NCI-H510A treated with DMSO at 0.1 percent for 48 hours (cell line): ENCODE measurements around the gene UBE2D2.
A peak's percentile ranks its signal among the peaks of the same experiment; 100 is the strongest.

Experiments used
- DNase-seq: peaks from one replicate; lab custom pipeline; 2025; lab: John Stamatoyannopoulos, UW

UBE2D2 gene

DNA sequence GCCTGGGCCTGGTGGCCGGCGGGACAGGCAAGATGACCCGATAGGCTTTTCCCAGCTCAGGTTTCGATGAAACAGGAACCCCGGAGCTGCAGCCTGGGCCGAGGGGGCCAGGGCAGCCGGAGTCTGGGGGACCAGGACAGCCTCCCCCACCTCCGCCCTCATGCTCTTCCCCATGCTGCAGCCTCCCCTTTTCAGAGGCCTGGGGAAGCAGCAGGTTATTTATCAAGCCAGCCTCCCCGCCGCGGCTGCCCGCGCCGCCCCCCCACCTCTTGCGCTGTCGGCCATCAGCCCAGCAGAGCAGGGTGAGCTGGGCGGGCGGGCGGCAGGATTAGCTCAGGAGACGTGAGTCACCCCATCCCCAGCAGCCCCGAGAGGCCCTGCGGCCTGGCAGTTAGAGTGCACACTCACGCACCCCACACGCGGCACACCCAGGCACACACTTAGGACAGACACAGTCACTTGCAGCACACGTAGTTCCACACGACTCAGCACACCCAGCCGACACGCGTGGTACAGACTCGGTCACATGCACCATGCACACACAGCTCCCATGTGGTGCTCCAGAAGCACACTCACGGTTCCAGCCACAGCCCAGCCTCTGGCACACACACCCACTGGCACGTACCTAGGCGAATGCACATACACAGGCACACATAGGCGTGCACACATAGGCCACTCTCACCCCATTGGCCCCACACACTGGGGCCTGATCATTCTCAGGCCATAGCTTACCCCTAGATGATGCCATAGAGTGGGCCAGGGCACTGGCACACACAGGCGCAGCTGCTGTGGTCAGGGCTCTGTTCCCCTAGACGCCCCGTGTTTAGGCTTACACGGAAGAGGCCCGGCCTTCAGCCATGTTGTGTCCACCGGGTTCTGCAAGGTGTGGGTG is 100.0 kb downstream of the UBE2D2 start:
- DNase-seq = no peak

DNA sequence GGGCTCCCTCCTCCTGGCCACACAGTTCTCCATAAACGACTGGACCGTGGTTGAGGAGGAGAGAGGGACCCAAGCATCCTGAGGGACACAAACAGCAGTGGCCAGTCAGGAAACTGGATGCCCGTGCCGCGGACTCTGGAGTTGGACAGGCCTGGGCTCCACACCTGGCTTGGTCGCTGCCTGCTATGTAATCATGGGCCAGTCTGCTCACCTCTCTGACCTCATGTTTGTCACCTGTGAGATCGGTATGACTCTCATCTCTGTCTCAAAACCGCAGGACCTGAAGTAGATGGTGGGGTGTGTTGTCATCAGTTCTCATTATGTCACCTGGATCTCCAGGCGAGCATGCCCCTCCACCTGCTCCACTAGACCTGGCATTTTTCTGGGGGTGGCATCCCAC is 101.5 kb downstream of the UBE2D2 start:
- DNase-seq = peak; percentile 55

GRCh38 chr5:139663207-139664085 is 102.3 kb downstream of the UBE2D2 start:
- no peak for DNase-seq

GRCh38 chr5:139664086-139664693 is 103.1 kb downstream of the UBE2D2 start:
- no peak for DNase-seq

- no peak for DNase-seq
Measured at GRCh38 chr5:139664727-139665351, 103.7 kb downstream of the UBE2D2 start.

DNA sequence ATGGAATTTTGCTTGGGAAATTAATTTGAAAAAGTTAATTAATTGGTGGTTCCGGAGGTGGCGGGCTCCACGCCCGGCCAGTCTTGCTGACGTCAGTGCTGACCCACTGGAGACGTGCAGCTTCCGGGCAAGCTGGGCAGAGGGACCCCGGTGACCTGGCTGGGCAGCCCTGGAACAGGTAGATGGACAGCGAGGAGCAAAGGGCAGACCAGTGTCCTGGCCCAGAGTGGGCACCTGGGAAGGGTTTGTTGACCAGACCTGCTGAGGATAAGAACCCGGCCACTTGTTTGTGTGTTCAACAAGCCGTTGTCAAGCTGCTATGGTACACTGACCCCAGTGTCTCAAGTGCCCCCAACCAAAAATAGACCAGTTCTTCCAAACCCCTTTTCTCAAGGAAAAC is 104.5 kb downstream of the UBE2D2 start:
- DNase-seq = no peak

GRCh38 chr5:139666551-139666950 is 105.4 kb downstream of the UBE2D2 start:
- no peak for DNase-seq

DNA sequence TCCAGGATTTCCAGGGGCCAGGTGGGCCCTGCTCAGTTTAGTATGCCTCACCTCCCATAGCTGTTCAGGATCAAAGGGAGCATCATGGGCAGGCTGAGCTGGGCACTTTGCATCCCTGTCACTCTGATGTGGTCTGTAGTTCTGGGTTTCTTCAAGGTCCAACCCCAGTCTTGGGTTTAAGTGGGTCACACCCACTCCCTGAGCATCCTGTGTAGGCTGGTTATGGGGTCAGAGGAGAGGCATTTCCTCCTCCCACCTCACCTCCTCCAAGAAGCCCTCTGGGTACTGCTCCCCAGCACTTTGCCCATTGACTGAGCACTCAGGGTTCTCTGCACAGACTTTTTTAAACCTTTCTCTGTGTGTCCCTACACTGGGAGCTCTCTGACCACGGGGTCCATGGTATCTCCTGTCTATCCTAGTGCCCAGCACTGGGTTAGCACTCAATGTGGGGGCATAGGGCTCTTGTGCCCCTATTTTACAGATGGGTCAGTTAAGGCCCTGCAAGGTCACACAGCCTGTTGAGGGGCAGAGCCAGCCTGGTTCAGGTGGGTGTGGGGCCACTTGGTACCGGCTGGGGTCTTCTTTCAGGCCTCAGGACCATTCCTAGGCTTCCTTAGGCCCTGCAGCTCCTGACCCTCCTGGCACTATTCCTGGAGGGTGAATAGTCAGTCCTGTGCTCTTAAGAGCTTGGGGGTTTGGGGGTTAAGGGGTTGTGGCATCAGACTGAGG is 106.0 kb downstream of the UBE2D2 start:
- DNase-seq = no peak

DNA sequence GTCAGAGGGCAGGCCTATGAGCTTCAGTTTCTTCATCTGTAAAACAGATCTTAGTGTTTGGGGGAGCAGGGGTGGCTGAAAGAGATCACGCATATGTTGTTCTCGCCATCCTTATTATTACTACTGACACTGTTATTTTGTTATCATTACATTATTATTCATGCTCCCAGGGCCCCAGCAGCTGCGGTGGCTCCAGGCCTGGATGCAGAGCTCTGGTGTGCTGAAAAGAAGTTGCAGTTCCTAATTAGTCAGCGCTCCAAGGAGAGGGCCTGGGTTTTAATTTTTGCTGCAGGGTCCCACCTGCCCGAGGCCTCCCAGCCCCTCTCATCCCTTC is 106.6 kb downstream of the UBE2D2 start:
- no peak for DNase-seq

- DNase-seq = no peak
Measured at GRCh38 chr5:139668064-139668880, 107.1 kb downstream of the UBE2D2 start.

- no peak for DNase-seq
Measured at GRCh38 chr5:139668924-139669661, 108.0 kb downstream of the UBE2D2 start.

DNA sequence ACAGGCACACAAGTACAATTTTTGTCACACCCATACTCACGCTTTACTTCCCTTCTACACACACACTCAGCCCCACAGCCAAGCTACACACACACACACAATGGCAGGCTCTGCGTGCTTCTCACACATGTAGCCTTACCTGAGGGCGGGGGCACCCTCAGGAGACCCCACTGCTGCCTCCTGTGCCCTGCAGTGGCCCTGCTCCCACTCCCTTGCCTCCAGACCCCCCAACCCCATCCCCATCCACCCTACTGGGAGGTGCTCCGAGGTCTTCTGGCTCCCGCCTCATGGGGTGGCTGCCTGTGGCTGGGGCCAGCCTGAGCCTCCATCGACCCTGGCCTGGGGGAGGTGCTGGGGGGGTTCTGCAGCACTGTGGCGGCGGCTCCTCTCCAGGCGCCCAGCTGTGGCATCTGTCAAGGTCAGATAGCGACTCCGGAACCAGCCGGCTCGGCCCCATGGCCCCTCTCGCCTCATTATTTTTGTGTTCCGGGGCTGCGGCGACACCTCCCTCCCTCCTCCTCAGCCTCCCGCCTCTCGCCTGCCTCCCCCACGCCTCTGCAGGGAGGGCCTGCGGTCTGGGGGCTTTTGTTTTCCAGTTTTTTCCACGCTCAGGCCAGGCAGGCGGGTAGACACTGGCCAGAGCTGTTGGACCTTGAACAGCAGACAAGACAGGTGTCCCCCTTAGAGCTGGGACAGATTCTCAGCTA is 108.7 kb downstream of the UBE2D2 start:
- no peak for DNase-seq

GRCh38 chr5:139670369-139671095 is 109.4 kb downstream of the UBE2D2 start:
- peak; percentile 51 for DNase-seq

DNA sequence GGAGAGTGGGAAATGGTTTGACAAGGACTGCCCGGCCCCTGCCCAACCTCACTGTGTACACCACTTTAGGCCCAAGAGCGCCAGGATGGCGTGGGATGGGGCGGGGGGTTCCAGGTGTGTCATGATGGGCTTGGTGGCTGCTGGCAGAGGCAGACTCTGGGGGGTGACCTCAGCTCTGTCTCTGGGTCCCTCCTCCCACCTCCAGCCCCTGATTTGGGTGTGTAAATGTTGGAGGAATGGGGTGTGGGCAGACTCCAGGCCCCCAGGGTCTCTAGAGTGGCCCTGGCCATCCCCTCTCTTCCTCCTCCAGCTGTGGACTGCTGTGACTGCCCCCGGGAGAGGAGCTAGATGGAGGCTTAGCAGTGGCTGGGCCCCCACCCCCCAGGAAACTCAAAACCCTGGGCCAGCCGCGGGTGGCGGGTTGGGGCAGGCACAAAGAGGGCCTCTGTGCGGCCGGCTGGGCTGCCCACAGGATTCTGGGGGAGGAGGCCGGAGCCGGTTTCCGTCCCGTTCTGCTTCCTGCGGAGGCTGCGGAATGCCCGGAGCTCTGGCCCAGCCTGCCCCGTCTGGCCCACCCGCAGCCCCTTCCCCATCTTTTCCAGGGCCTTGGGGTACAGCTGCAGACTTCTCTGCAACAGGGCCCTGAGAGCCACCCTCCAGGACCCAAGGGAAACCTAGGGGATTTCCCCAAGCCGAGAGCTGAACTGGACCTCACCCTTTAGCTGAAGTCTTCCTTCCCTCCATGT is 110.1 kb downstream of the UBE2D2 start:
- no peak for DNase-seq

DNA sequence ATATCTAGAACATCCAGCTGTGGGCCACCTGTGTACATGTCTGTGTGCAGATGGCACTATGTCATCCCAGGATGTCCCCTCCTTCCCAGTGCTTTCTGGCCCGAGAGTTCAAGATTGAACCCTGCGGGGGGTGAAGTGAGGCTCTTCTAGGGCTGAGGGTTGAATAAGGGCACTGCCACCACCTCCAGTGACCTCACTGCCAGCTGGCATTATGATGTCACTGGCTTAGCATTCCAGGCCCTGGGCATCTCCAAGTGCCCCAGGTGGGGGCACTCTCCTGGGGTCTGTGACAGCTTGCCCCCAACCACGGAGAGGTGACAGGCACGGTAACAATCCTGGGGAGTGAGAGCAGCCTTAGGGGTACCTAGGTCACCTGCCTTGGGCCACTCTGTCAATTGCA is 114.1 kb downstream of the UBE2D2 start:
- DNase-seq = no peak

DNA sequence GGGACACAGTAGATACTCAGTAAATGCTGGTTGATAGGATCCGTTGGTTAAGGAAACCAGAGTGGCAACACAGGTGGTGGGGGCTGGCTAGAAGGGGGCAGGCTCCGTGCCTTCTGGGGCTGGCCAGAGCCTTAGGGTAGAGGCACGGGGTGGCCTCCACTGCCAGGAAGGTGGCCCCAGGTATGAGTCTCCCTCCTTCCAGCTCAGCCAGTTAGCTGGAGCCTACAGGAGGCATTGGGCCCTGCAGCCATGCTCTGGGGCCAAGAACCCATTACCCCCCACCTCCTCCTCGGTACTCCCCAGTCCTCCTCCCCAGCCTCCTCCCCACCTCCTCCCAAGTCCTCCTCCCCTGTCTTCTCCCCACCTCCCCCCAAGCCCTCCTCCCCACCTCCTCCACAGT is 114.7 kb downstream of the UBE2D2 start:
- no peak for DNase-seq

DNA sequence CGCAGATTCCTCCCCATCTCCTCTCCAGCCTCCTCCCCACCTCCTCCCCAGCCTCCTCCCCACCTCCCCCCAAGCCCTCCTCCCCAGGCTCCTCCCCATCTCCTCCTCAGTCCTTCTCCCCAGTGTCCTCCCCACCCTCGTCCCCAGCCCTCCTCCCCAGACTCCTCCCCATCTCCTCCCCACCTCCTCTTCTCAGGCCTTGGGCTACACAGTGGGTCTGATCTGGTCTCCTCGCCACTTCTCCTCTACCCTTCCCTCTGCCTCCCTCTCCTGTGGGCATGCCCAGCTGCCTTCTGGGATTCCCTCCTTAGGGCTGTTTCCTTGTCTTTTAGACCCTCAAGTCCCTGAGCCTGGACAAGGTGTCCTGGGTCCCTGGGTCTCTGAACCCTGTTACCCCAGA is 115.3 kb downstream of the UBE2D2 start:
- DNase-seq = peak; percentile 5
